GM19468 (cell line): ENCODE results near the gene UNC13C.

Source experiments
- ATAC-seq: cut with Tn5 transposase; IDR thresholded peaks from one replicate; pipeline ENCODE4 v1.9.1; 2021; ENCODE audit warnings: mild to moderate bottlenecking, moderate library complexity, moderate number of reproducible peaks; ENCODE audit not compliant: unreplicated experiment; ENCODE audit errors: extremely low read depth

Gene UNC13C

DNA sequence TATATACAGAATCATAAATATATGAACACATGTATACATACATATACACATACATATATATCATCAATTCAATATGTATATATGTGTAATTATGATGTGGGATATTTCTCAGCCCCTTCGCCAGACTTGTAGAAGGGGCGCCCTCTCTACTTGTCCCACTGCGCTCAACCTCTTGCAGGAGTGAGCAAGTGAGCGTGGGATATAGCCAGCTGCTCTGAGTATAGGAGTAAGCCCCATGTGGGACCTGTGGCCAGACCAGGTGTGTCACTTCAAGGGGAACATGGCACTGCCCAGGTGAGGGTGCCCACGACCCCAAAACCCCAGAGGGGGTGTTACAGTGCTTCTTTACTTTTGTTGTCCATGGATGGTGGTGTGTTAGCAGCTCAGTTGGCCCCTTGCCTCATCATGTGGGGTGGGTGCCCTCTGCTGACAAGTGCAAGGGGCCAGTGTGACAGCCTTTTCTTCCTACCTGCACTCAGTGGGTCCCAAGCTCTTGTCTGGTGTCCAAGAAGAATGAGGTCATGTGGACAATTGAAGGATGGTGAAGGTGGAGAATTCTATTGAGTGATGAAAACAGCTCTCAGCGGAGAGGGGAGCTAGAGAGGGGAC is 304.1 kb downstream of the UNC13C start:
- no peak for ATAC-seq

DNA sequence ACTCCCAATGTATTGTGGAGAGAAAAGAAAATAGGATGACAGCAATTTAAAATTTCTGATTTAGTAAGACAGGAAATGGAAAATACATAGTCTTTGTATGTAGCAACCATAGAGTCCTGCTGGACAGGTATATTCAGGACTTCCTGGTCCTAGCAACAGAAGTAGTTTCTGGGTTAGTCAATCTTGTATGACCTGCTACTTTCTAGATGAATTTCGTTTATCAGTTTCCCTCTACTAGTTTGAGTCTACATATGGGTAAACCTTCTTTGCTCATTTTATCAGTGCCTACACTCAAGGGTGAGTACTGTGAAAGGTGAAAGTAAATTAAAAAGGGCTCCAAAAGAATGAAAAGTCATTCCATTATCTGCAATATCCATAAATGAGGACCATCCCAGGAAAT is 309.8 kb downstream of the UNC13C start:
- no peak for ATAC-seq

DNA sequence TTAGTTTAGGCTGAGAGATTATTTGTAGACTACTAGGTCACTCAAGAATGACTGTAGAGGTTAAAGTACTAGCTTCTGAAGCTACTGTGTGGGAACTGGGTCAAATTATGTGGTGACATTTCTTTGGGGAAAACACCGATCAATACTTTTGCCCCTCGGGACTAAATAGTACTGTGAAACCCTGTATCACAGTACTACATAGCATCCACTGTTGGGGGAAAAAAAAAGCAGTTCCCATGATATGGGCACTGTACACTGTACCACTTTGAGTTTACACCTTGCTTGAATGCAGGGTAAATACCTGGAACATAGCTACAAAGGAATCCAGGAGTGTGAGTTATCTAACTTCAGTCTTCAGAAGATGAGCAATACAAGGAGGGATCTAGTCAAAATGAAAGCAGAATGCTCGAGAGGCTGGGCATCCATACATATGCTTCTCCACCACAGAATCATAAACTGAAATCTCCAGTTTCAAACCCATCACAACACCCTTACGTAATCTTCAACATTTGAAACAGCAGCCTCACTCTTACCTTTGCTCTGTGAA is 311.4 kb downstream of the UNC13C start:
- peak; percentile 42 for ATAC-seq

DNA sequence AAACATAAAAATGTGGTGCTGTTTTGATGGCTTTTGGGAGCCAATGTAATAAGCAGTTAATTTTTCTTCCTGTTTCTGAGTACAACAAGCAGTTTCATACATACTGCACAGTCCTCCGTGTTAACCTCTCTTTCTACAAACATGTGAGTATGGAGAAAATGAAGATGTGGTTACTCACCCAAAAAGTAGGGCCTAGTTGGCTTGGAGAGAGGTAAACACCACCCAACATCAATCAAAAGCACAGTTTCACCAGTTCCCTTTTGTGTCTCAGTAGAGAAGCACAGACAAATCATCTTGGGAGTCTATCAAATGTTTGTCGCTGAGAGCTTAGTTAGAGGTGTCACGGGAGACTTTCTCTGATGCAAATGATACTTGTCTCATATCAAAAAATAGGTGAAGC is 320.2 kb downstream of the UNC13C start:
- ATAC-seq = no peak

DNA sequence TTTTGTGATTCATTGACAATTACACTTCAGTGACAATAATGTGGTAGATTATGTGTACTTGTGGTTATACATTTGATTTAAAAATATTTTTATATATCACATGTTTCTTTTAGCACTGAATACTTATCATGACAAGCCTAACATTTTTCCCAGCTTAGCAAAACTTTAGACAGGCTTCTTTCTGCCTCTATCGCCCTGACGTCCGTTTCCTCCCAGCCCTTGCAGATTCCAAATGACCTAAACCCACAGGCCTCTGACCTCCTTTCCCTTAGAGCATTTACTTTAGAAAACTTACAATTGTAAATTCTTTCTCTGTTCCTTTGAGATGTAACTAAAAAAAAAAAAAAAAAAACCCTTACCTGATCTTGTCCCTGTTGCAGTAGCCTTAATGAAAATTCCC is 326.1 kb downstream of the UNC13C start:
- no peak for ATAC-seq

DNA sequence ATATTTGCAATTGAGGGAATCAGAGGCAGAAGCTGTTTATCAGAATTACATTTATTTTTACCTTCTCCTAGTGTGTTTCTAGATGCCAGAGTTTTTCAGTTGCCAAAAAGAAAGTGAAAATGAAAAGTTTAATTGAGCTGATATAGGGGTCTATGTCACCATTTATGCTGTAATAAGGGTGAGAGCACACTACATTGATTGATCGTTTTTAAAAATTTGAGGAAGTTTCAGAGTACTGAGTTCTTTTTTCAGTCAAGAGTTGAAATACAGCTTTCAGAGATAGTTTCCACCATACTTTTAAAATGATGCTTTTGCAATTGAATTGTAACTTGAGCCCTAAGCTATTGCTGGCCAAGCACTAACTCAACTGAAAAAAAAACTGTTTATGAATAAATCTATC is 326.9 kb downstream of the UNC13C start:
- no peak for ATAC-seq

DNA sequence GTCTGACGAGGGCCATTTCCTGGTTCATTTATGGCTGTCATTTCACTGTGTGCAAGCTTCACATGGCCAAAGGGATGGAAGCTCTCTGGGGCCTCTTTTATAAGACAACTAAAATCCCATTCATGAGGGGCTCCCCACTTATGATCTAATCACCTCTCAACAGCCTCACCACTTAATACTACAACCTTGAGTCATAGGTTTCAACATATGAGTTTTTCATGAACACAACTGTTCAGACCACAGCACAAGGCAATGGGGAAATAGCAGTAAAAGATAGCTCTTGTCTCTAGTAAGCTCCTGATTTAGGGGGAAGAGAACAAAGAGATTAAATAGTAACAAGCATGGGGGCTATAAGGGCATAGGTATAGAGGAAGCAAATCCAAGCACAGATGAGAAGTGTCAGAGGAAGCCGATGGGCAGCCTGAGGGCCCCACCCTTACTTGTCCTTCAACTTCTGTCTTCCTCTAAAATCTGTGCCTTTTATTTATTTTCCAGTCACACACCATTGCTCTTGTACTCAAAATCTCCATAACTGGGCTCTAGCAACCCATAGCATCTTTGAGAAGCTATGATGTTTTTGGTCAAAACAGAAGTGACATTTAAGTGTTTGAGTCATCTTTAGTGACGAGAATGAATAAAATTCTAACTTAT is 329.1 kb downstream of the UNC13C start:
- no peak for ATAC-seq

DNA sequence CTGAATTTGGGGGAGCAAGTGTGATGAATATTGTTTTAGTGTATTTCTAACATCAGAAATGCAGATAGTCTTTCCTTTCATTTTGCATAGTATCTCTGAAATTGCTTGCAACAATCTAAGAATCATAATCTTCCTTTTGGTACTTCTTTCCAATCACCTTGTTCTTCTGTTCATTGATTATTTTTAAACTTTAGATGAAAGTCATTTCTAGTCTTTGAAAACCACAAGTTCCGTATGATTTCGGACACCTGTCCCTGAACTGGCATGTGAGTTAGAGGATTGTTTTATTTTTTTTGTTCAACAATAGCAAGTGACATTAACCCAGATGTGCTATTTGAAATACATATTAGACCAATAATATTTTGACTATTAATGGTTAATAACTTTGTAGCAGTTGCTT is 329.7 kb downstream of the UNC13C start:
- ATAC-seq = no peak

DNA sequence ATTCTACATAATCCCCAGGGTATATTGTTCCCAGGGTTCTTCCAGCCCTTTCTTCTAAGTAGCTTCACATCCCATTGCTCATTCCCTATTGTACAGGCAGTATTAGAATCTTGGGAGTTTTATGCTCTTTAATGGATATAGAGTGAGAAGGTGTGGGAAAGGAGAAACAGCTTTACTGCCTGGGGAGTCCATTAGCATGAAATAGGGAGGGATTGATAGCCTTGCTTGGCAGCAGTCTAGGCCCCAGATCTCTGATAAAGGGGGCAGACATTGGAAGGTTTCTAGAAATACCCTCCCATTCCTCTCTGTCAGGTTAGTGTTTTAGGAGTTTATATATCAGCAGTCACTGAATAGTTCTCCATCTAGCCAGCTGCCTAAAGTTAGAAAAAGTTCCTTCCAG is 334.3 kb downstream of the UNC13C start:
- ATAC-seq = no peak

DNA sequence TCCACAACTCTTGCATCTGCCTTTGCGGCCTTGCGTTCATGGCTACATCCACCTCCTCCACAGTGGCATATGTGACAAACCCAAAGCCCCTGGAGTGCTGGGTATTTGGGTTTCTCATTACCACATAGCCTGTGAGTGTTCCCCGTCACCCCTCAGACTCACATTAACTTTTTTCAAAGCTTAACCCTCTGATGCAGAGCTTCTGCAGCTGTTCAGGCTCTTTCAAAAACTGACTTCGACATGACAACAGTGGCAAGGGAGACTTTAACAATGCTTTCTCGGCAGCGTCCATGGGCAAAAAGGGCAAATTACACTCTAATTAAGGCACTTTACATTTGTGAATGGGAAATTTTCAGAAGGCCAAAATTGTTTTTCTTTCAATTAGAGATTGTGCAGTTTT is 343.2 kb downstream of the UNC13C start:
- ATAC-seq = no peak

DNA sequence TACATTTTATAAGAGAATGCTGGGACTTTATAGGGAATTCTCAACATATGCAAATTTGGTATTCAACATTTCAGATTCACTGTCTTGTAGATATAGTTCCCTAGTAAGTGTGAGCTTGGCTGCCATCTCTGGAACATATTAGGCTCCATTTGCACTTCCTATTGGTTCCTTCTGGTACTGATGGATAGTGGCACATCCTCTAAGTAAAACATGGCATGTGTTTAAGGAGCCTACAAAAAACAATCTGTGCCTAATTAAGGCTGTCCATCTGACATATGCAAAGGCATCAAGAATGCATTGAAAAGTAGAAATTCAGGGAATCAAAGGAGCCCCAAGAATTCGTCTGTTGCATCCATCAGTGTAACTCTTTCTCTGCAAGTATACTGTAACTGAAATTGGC is 344.1 kb downstream of the UNC13C start:
- no peak for ATAC-seq

DNA sequence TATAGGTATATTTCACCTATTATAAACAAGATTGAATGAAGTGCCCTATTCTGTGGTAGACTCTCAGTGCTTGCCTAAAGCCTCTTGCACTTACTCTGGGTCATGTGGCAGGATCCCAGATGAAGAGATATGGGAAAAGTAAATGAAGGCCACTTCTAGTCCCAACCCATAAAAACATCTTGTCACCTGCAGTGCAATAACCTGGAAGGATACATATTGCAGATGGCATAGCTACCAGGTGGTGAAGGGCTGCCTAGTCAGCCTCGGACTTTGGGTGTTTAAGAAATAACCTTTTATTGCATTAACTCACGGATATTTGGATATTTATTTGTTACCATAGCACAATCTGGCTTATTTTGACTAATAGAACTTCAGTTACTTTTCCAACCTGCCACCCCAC is 367.1 kb downstream of the UNC13C start:
- no peak for ATAC-seq

DNA sequence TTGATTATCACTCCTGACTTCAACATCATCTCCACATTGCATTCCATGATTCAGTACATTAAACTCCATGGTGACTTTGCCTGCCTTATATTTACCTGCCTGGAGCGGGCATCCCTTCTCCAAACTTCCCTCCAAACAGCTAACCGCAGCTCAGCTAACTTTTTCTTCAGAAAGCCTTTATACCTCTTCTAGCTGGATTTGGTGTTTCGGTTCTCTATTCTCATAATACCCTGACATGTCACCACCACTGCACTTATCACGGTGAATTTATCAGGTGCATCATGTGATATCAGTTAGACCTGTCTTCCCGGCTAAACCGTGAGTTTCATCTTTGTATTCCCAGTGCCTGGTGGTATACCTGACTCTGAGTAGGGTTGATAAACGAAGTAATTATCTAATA is 367.6 kb downstream of the UNC13C start:
- ATAC-seq = no peak

DNA sequence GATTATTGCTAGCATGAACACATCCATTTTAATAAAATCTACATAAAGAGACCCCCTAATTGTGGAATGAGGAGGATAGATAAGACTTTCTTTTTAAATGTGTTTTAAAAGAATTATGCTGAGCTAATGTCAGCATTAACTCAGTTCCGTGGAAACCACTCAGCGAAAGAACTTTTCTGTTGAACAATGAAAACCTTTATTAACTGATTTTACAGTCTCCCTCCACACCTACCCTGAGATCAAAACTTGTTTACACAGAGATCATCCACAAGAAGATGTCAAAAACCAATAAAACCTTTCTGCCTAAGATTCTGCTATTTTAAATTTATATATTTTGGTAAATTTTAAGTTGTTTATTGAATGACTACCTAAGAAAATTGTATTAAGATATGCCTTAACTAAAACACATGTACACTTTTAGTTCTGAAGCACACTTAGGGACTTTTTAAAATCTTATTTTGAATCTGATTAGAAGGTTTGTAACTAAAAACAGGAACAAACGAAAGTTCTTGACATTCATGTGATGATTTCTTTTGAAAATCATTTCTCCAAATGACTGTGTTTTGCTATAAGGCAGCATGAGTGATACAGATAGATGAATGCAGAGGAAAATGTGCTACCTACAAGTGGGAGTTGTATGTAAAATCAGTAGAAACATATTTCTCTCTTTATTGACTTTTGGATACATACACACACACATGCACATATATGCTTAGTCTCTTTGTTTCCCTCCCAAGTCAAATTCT is 369.0 kb downstream of the UNC13C start:
- no peak for ATAC-seq

DNA sequence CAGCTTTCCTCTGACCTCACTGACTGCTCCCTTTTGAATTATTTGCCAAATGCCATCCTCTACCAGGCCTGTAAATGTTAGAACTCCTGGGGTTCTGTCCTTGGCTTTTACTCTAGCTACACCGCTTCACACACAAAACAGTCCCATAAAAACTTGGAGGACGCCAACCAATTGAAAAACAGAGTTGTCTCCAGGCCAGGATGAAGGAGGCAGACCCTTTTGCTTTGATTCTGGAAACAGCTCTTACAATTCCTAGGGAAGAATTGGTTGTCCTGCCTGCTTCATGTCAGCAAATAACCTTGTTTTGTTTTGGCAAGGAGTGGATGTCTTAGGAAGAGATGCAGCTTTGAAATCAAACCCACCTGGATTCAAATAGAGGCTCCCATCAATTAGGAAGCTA is 375.5 kb downstream of the UNC13C start:
- ATAC-seq = no peak

DNA sequence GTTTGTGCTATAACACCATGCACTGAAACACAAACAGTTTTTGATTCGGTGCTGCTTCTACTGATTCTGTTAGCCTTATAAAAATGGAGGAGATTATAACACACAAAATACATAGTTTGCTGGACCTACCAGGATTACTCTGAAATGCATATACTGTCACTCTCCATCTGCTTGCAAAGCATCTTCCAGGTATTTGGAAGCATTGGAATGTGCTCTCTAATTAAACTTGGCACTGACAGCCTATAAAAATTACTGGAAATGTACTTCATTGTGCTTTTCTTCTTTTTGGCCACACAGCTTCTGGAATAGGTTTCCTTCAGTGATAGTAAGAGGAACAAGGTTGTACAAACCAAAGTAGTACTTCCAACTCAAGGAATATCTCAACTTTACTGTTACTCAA is 376.1 kb downstream of the UNC13C start:
- ATAC-seq = no peak

DNA sequence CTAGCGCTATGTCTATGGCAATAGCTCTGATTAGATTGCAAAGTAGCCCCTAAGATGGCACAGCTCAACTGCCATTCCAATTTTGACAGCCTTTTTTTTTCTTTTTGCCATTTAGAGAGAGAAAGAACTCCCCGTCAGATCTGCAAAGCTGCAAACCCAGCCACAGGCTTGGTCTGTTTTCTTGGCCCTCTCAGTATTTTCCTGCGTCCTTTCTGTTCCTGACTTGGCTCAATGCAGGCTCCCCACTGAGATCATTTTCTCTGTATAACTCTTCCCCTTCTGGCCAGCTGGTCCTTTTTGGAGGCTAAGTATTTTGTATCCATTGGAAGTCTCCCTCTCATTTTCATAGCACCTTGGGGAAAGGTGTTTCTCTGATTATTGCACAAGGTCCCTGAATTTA is 386.7 kb downstream of the UNC13C start:
- ATAC-seq = no peak

DNA sequence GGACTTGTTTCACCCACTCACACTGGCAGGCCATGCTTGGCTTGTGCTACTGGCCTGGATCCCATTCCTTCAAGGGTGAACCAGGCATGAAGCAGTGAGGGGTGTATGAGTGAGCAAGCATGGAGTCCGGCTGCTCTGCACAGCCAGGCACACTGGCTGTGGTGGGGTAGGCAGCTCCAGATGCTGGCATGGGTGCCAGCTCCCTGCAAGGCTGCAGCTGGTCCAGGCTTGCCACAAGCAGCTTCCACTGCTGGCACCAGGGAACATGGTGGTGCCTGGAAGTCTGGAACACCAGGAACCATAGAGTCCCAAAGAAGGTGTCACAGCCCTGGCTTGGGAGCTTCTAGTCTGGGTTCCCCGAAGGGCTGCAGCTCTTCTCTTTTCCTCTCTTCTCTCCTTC is 395.1 kb downstream of the UNC13C start:
- ATAC-seq = no peak

DNA sequence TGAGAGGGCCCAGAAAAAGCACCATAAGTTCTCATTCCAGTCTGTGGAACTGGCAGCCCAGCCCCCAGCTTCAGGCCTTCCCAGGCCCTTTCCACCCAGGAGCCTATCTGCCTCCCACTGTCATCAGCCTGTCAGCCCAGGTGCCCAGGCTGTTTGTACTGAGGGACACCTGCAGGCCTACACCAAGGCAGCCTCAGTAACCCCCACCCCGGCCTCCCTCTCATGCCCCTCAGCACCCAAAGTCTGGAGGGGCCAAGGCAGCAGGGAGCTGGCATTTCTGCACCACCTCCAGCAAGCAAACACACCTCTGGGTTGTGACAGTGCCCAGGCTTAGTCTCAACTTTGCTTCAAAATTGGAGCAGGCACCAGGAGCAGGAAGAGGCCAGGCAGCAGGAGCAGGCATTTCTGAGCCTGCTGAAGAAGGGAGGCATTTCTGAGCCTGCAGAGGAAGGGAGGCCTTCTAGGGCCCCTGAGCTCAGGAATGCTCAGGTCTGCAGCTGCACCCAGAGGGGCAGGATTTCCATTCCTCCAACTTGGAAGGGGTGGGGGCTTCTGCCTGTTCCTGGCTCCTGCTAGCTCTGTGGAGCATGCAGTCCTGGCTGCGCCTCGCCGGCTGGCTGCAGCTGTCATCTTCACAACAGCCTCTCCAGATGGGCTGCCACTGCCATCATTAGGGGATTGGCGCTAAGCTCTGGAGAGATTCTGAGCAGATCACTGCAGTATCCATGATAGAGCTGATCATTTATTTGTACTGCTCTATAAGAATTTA is 396.1 kb downstream of the UNC13C start:
- no peak for ATAC-seq

DNA sequence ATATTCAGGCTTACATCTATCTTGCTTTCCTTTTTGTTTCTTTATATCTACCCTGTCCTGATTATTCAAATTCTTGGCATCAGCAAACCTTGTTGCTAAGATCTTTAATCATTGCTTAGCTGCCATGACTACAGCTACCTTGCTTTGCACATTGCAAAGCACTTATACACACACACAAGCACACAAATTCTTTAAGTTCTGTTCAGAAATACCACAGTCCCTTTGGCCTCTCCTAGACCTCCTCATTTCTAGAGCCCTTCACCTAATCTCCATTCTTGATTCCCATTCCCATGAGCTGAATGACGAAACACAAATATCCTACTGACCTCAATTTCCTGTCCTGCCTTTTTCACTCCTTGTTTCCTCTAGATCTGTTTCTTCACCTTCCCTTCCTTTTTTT is 409.6 kb downstream of the UNC13C start:
- no peak for ATAC-seq

DNA sequence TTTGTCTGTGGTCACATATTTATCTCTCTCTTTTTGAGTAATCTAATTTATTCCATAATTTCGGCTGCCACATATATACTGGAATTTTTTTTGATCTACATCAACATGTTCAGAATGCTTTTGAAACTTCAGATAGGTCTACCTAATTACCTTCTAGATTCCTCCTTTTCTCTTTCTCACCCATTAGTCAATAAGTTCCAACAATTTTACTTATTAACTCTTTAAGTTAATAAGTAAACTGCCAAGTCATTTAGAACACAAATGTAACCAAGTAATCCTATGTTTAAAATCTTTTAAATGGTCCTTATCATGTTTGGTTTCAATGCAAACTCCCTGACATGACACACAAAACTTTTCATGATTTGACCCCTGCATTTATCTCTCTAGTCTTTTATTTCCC is 410.5 kb downstream of the UNC13C start:
- no peak for ATAC-seq
